H1 (cell line): Measurements from ENCODE around the gene AQP7. TPM values are rescaled to one million over a fixed set of nuclear protein-coding genes. Genes with fewer than 3 reads are reported as not detected.

ENCODE experiments used
- CTCF ChIA-PET: fragments of 300-600 bp; sonication (Branson Sonifier 250); formaldehyde crosslinking; loops from one replicate; lab custom pipeline; 2021; ENCODE audit not compliant: partially characterized antibody; lab: Charles Lee
- POLR2A ChIA-PET: fragments of 300-600 bp; sonication (Branson Sonifier 250); formaldehyde crosslinking; loops from one replicate; lab custom pipeline; 2021; ENCODE audit warnings: inconsistent platforms; ENCODE audit not compliant: partially characterized antibody; lab: Charles Lee
- DNase-seq, 2 experiments: peaks; one replicate each; pipeline versions ENCODE4 v3.0.0 to v3.0.0-alpha.2; 2010 to 2022; ENCODE audit warnings: low spot score in 2 of 2, low read depth in 1 of 2, mixed read lengths in 1 of 2
- FAIRE-seq: peaks from 2 replicates; lab custom pipeline; 2011; peaks lifted over from hg19 to GRCh38; lab: Jason Lieb, UNC
- H2AFZ ChIP-seq: 2 replicates; pipeline ENCODE4 v1.8.1; 2012; ENCODE audit warnings: low read length, inconsistent platforms
- H2AK5ac ChIP-seq: 2 replicates; pipeline ENCODE4 v1.6.1; 2013; ENCODE audit warnings: low read depth, low read length
- H2BK120ac ChIP-seq: replicated peaks from 2 replicates; pipeline ENCODE3; 2013; ENCODE audit warnings: low read depth, low read length, inconsistent platforms
- H2BK12ac ChIP-seq: 2 replicates; pipeline ENCODE4 v1.6.1; 2013; ENCODE audit warnings: low read depth, low read length
- H2BK15ac ChIP-seq: 2 replicates; pipeline ENCODE4 v1.6.1; 2013; ENCODE audit warnings: low read length
- H2BK20ac ChIP-seq: 2 replicates; pipeline ENCODE4 v1.6.1; 2013; ENCODE audit warnings: low read length
- H2BK5ac ChIP-seq: 2 replicates; pipeline ENCODE4 v1.6.1; 2013; ENCODE audit warnings: low read depth, low read length
- H3K14ac ChIP-seq: 2 replicates; pipeline ENCODE4 v1.6.1; 2013; ENCODE audit warnings: inconsistent platforms; ENCODE audit not compliant: insufficient read length
- H3K18ac ChIP-seq: 2 replicates; pipeline ENCODE4 v1.6.1; 2013; ENCODE audit warnings: low read length; ENCODE audit errors: extremely low read depth
- H3K23ac ChIP-seq: 2 replicates; pipeline ENCODE4 v1.6.1; 2013; ENCODE audit warnings: inconsistent platforms; ENCODE audit not compliant: insufficient read length
- H3K23me2 ChIP-seq: 2 replicates; pipeline ENCODE4 v1.6.1; 2013; ENCODE audit warnings: low read depth, low read length
- H3K27ac ChIP-seq: 2 replicates; pipeline ENCODE4 v1.6.1; 2011; ENCODE audit warnings: low read depth, low read length, inconsistent platforms
- H3K27me3 ChIP-seq, 4 experiments: replicated peaks in 1 of 4; 1 replicate in 1 of 4; 2 replicates in 3 of 4; pipeline versions ENCODE4 v1.6.1 to v1.8.1; 2011 to 2013; ENCODE audit warnings: low read length in 3 of 4, mild to moderate bottlenecking in 3 of 4, inconsistent platforms in 2 of 4, mixed read lengths in 2 of 4, moderate library complexity in 1 of 4; ENCODE audit not compliant: control insufficient read depth in 3 of 4, insufficient read depth in 3 of 4; ENCODE audit errors: extremely low read depth in 1 of 4
- H3K36me3 ChIP-seq, 4 experiments: 2 replicates each; pipeline versions ENCODE4 v1.6.1 to v1.8.1; 2011 to 2013; ENCODE audit warnings: mild to moderate bottlenecking in 4 of 4, low read length in 3 of 4, moderate library complexity in 2 of 4, control low read depth in 1 of 4, inconsistent platforms in 1 of 4; ENCODE audit not compliant: insufficient read depth in 4 of 4, control insufficient read depth in 2 of 4
- H3K4ac ChIP-seq: replicated peaks from 2 replicates; pipeline ENCODE3; 2013; ENCODE audit warnings: low read length, low read depth, mixed read lengths, inconsistent platforms; ENCODE audit not compliant: insufficient read length
- H3K4me1 ChIP-seq, 4 experiments: replicated peaks in 1 of 4; 1 replicate in 1 of 4; 2 replicates in 3 of 4; pipeline versions ENCODE4 v1.6.1 to v1.8.1; 2011 to 2013; ENCODE audit warnings: low read length in 3 of 4, inconsistent platforms in 2 of 4, mixed read lengths in 1 of 4; ENCODE audit not compliant: insufficient read depth in 4 of 4, control insufficient read depth in 3 of 4
- H3K4me2 ChIP-seq, 2 experiments: 2 replicates each; pipeline versions ENCODE4 v1.6.1 to v1.8.1; 2011 to 2013; ENCODE audit warnings: low read depth in 2 of 2, low read length in 2 of 2, control low read depth in 1 of 2, inconsistent platforms in 1 of 2, mild to moderate bottlenecking in 1 of 2; ENCODE audit not compliant: insufficient read depth in 1 of 2
- H3K4me3 ChIP-seq, 4 experiments: fragments of 200-600, 300-600 bp in 1 of 4; sonication (generic), shearing (Covaris generic), sonication (Bioruptor Twin) in 1 of 4; 2 replicates each; pipeline versions ENCODE4 v1.5.1 to v1.8.1; 2011 to 2016; ENCODE audit warnings: low read length in 4 of 4, low read depth in 3 of 4, control low read depth in 2 of 4, inconsistent platforms in 2 of 4, mild to moderate bottlenecking in 2 of 4, mixed read lengths in 1 of 4, moderate library complexity in 1 of 4; ENCODE audit not compliant: insufficient read depth in 2 of 4; ENCODE audit errors: extremely low read depth in 1 of 4
- H3K56ac ChIP-seq: replicated peaks from 2 replicates; pipeline ENCODE3; 2013; ENCODE audit warnings: low read depth, mild to moderate bottlenecking, mixed read lengths, low read length, inconsistent platforms; ENCODE audit not compliant: insufficient read length
- H3K79me1 ChIP-seq: 2 replicates; pipeline ENCODE4 v1.6.1; 2013; ENCODE audit warnings: low read depth, low read length, control low read depth
- H3K79me2 ChIP-seq, 2 experiments: 2 replicates each; pipeline versions ENCODE4 v1.6.1 to v1.8.1; 2012 to 2013; ENCODE audit warnings: low read length in 2 of 2, mild to moderate bottlenecking in 2 of 2, inconsistent platforms in 1 of 2; ENCODE audit not compliant: insufficient read depth in 2 of 2, control insufficient read depth in 1 of 2
- H3K9ac ChIP-seq, 4 experiments: replicated peaks in 1 of 4; 1 replicate in 1 of 4; 2 replicates in 3 of 4; pipeline versions ENCODE4 v1.6.1 to v1.8.1; 2011 to 2013; ENCODE audit warnings: low read depth in 3 of 4, low read length in 3 of 4, control low read depth in 2 of 4, mild to moderate bottlenecking in 2 of 4, moderate library complexity in 2 of 4, inconsistent platforms in 1 of 4; ENCODE audit errors: extremely low read depth in 1 of 4
- H3K9me3 ChIP-seq, 2 experiments: 2 replicates each; pipeline versions ENCODE4 v1.6.1 to v1.8.1; 2012 to 2013; ENCODE audit warnings: mild to moderate bottlenecking in 2 of 2, moderate library complexity in 2 of 2, control low read depth in 1 of 2, inconsistent platforms in 1 of 2, low read depth in 1 of 2, low read length in 1 of 2, mixed read lengths in 1 of 2; ENCODE audit not compliant: insufficient read depth in 2 of 2
- H4K20me1 ChIP-seq, 2 experiments: replicated peaks in 1 of 2; 2 replicates each; pipeline versions ENCODE3 to v1.8.1; 2011 to 2013; ENCODE audit warnings: inconsistent platforms in 2 of 2, low read length in 2 of 2, mild to moderate bottlenecking in 1 of 2; ENCODE audit not compliant: insufficient read depth in 2 of 2, control insufficient read depth in 1 of 2
- H4K5ac ChIP-seq: 2 replicates; pipeline ENCODE4 v1.6.1; 2013; ENCODE audit warnings: low read length, low read depth, mixed read lengths, inconsistent platforms; ENCODE audit not compliant: insufficient read length
- H4K8ac ChIP-seq: 2 replicates; pipeline ENCODE4 v1.8.0; 2013; ENCODE audit warnings: mild to moderate bottlenecking, moderate library complexity, low read length, inconsistent platforms; ENCODE audit not compliant: insufficient read depth; ENCODE audit errors: extremely low read depth
- H4K91ac ChIP-seq: replicated peaks from 2 replicates; pipeline ENCODE3; 2013; ENCODE audit warnings: low read length, mixed read lengths, inconsistent platforms; ENCODE audit not compliant: insufficient read length
- ASH2L ChIP-seq: fragments of 200-600, 300-600 bp; sonication (generic); IDR thresholded peaks from one replicate; pipeline ENCODE4 v1.7.1; 2017; ENCODE audit warnings: low read length
- CBX8 ChIP-seq: fragments of 300-800, 300-1000 bp; sonication (generic); IDR thresholded peaks from 2 replicates; pipeline ENCODE4 v1.7.1; 2016; ENCODE audit warnings: low read depth, low read length, borderline replicate concordance
- EP300 ChIP-seq, 2 experiments: IDR thresholded peaks; 1 replicate in 1 of 2; 2 replicates in 1 of 2; pipeline ENCODE4 v1.6.1; 2011 to 2012; ENCODE audit warnings: low read depth in 2 of 2, low read length in 2 of 2, mild to moderate bottlenecking in 2 of 2, borderline replicate concordance in 1 of 2, inconsistent platforms in 1 of 2, moderate library complexity in 1 of 2
- GTF2F1 ChIP-seq: IDR thresholded peaks from 2 replicates; pipeline ENCODE4 v1.6.1; 2012; ENCODE audit warnings: low read depth, low read length, improper control_type of control experiment, borderline replicate concordance
- KDM4A ChIP-seq: IDR thresholded peaks from one replicate; pipeline ENCODE4 v1.7.1; 2012; ENCODE audit warnings: low read depth, mild to moderate bottlenecking, moderate library complexity, low read length, inconsistent platforms; ENCODE audit not compliant: severe bottlenecking
- PHF8 ChIP-seq: fragments of 200-600 bp; sonication (generic); conservative IDR thresholded peaks from 2 replicates; pipeline ENCODE4 v1.7.1; 2012; ENCODE audit warnings: low read depth, mild to moderate bottlenecking, inconsistent platforms, low read length, moderate library complexity
- POLR2AphosphoS5 ChIP-seq: IDR thresholded peaks from 2 replicates; pipeline ENCODE4 v1.6.1; 2011; ENCODE audit warnings: low read depth, low read length
- RAD21 ChIP-seq, 2 experiments: IDR thresholded peaks in 1 of 2; conservative IDR thresholded peaks in 1 of 2; 2 replicates each; pipeline ENCODE4 v1.6.1; 2011; ENCODE audit warnings: low read depth in 2 of 2, low read length in 2 of 2, improper control_type of control experiment in 1 of 2, inconsistent platforms in 1 of 2, mild to moderate bottlenecking in 1 of 2, moderate library complexity in 1 of 2
- RFX5 ChIP-seq: IDR thresholded peaks from 2 replicates; pipeline ENCODE4 v1.6.1; 2011; ENCODE audit warnings: low read depth, low read length, improper control_type of control experiment, borderline replicate concordance
- RNF2 ChIP-seq: fragments of 200-900, 300-1000 bp; sonication (generic); IDR thresholded peaks from 2 replicates; pipeline ENCODE4 v1.7.1; 2016; ENCODE audit warnings: borderline replicate concordance, low read depth, mild to moderate bottlenecking, antibody characterized with exemption, low read length; ENCODE audit not compliant: poor library complexity, severe bottlenecking; ENCODE audit errors: missing control alignments
- SRF ChIP-seq: IDR thresholded peaks from 2 replicates; pipeline ENCODE4 v1.6.1; 2011; ENCODE audit warnings: mild to moderate bottlenecking, low read depth, low read length, moderate library complexity
- TCF12 ChIP-seq: IDR thresholded peaks from 2 replicates; pipeline ENCODE4 v1.6.1; 2011; ENCODE audit warnings: low read depth, mild to moderate bottlenecking, low read length
- WGBS, 2 experiments: shearing (Covaris generic) in 1 of 2; methylation state at CpG; one replicate each; pipeline versions ENCODE4 v1.1.6 to v1.1.7; 2013 to 2015; ENCODE audit warnings: low lambda C conversion rate in 2 of 2, mixed read lengths in 2 of 2, inconsistent platforms in 1 of 2, low coverage in 1 of 2, missing lambda C conversion rate in 1 of 2; ENCODE audit not compliant: insufficient replicate concordance in 2 of 2, insufficient coverage in 1 of 2, insufficient read length in 1 of 2; ENCODE audit errors: extremely low coverage in 1 of 2, missing lambda C conversion rate in 1 of 2; 5-methylcytosine and 5-hydroxymethylcytosine counted together
- polyA plus RNA-seq, 7 experiments: library from polyadenylated mRNA; depleted of rRNA in 3 of 7; stranded (reverse) in 5 of 7; unstranded in 2 of 7; fragments of >200 nt in 5 of 7; fragments of 200-250 nt in 2 of 7; gene quantifications; 1 replicate in 5 of 7; 2 replicates in 1 of 7; 4 replicates in 1 of 7; pipeline versions ENCODE4 v1.2.1 to v1.2.3, GENCODE V29; 2011 to 2013; ENCODE audit warnings: missing spikeins in 2 of 7, mixed read lengths in 2 of 7
- total RNA-seq: library from RNA; stranded (reverse); fragmentation: NEBNext Ultra II Directional; extraction: Animal tissue kit (Norgen Biotek cat#: 25700); gene quantifications from 2 replicates; pipeline ENCODE4 v1.2.1, GENCODE V29; 2021

AQP7 gene
- total and polyA plus RNA-seq, 2 of the 8 experiments (the other 6 are each of a cell fraction or from before 2014, with no cell fraction given) = not detected

- no peak overlapping the region for H2BK15ac ChIP-seq
- H3K23me2 ChIP-seq = no peaks in the 10 kb centered on the region
- H2BK120ac ChIP-seq = no peak overlapping the region
- H3K36me3 ChIP-seq = peaks cover 2 to 26% (median 14%) of the 10 kb centered on the region in 4 experiments; a peak in 6 of 8 replicates
- DNase-seq (peak in 1 of 2 experiments; percentile 16), FAIRE-seq (no peak)
- no peaks in the 10 kb centered on the region for H3K27me3 ChIP-seq
- ChIA-PET POLR2A (no interaction called here), CTCF (interaction anchor here (1.6 kb wide), 1 partner anchor 16 kb away, joined by 3 read pairs; no protein-coding TSS in a partner anchor)
- no peak overlapping the region for H3K18ac ChIP-seq
- no peak overlapping the region for H4K8ac ChIP-seq
- no peak overlapping the region for H2BK5ac ChIP-seq
- WGBS, 2 experiments = 91% methylated on average over 2 of the region's 2 CpGs; no CpG with 5 or more reads in 1 of the 2 experiments
- TF ChIP-seq KDM4A = no peak
- no peak for TF ChIP-seq CBX8
- TF ChIP-seq GTF2F1 = no peak
- TF ChIP-seq RNF2 = no peak
- no peak for TF ChIP-seq RFX5
- no peak for TF ChIP-seq SRF
- TF ChIP-seq EP300 (IDR thresholded peaks at IDR 0.05; ENCODE audit: borderline replicate concordance in 1 of 2, low read depth in 2 of 2, low read length in 2 of 2) = no peak
- TF ChIP-seq ASH2L = no peak
- no peak for TF ChIP-seq RAD21 (IDR thresholded peaks at IDR 0.05 in 1 of 2, conservative IDR thresholded peaks at IDR 0.05 in 1 of 2; ENCODE audit: low read depth in 2 of 2, low read length in 2 of 2)
- TF ChIP-seq TCF12 = no peak
- no peak for TF ChIP-seq POLR2AphosphoS5
- no peak for TF ChIP-seq PHF8
- no peaks in the 10 kb centered on the region for H4K20me1 ChIP-seq
- H4K91ac ChIP-seq = no peak overlapping the region
- no peak overlapping the region for H3K4me2 ChIP-seq
- no peaks in the 10 kb centered on the region for H3K79me2 ChIP-seq
- no peak overlapping the region for H2BK12ac ChIP-seq
- H3K23ac ChIP-seq = no peak overlapping the region
- H3K9ac ChIP-seq = no peak overlapping the region
- no peak overlapping the region for H3K27ac ChIP-seq
- H3K56ac ChIP-seq = no peak overlapping the region
- no peak overlapping the region for H3K4ac ChIP-seq
- no peaks in the 10 kb centered on the region for H3K79me1 ChIP-seq
- H3K4me3 ChIP-seq = no peak overlapping the region
- no peaks in the 10 kb centered on the region for H3K4me1 ChIP-seq
- H3K14ac ChIP-seq = no peak overlapping the region
- no peak overlapping the region for H2AK5ac ChIP-seq
- H3K9me3 ChIP-seq = no peaks in the 10 kb centered on the region
- H2BK20ac ChIP-seq = no peak overlapping the region
- H4K5ac ChIP-seq = no peak overlapping the region
- no peak overlapping the region for H2AFZ ChIP-seq
These were observed 35.3 kb downstream of the AQP7 start for GRCh38 chr9:33366979-33367480.
